ENCODE results near the gene PLEKHG4B. TPM values are rescaled to one million over a fixed set of nuclear protein-coding genes. Genes with fewer than 3 reads are reported as not detected.

PLEKHG4B gene
- total RNA-seq, 5 donors from 2014 or later (not counting 1 experiment from before 2014, with no cell fraction given), result 0.06 to 0.09 TPM; not detected in 3

Other genes with a start within 250 kb of the PLEKHG4B start
- not detected for gene LRRC14B, start 99.3 kb downstream of the PLEKHG4B start, total RNA-seq
- 1 to 10 TPM; 2.5 to 9.8 (median 6.3) TPM for gene CCDC127, start 126.0 kb downstream of the PLEKHG4B start, total RNA-seq
- gene SDHA, start 126.2 kb downstream of the PLEKHG4B start, total RNA-seq, result 100 to 1,000 TPM; 122 to 209 (median 140) TPM
- 100 to 1,000 TPM in 1 of 5 donors, 10 to 100 TPM in 4; 61.0 to 104 (median 92.6) TPM for gene PDCD6, start 179.5 kb downstream of the PLEKHG4B start, total RNA-seq
- gene AHRR, start 229.5 kb downstream of the PLEKHG4B start, total RNA-seq, result 10 to 100 TPM in 1 of 5 donors, 1 to 10 TPM in 3, under 1 TPM in 1; 0.55 to 13.5 (median 3.4) TPM